ENCODE results near the gene DISP3. TPM values are rescaled to one million over a fixed set of nuclear protein-coding genes. Genes with fewer than 3 reads are reported as not detected.

The DISP3 gene
- polyA plus RNA-seq, 1 donor (not counting 4 experiments of a cell fraction or from before 2014, with no cell fraction given): not detected

DNA sequence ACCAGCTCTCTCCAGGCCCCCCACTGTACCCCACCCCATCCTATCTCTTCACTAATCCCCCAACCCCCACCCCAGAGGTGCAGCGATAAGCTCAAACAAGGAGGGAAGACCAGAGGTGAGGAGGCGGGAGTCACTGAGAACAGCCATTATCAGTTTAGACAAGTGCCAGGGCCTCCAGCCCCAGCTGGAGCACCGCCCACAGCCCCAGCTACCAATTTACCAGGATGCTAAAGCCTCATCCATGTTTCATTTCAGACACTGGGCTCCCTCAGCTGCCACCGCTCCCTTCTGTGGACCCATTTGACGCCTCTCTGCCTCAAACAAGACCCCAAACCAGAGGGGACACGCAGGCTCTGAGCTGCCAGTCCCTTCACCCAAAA lies 80.6 kb downstream of the DISP3 start:
- H3K9ac ChIP-seq (ENCODE audit: control insufficient read depth, extremely low read depth, insufficient read depth, low read length): no peak overlapping the region
- DNase-seq (ENCODE audit: low read depth, low spot score): no peak
- no peak for FAIRE-seq
- no peak overlapping the region for H3K4me3 ChIP-seq (ENCODE audit: control insufficient read depth in 2 of 3, extremely low read depth in 1 of 3, insufficient read depth in 2 of 3, low read depth in 1 of 3, low read length in 3 of 3)
- H3K27ac ChIP-seq (ENCODE audit: control insufficient read depth, insufficient read depth, low read length): no peak overlapping the region
- TF ChIP-seq EZH2 (IDR thresholded peaks at IDR 0.05; ENCODE audit: low read length): no peak
- TF ChIP-seq, protein P1, sequence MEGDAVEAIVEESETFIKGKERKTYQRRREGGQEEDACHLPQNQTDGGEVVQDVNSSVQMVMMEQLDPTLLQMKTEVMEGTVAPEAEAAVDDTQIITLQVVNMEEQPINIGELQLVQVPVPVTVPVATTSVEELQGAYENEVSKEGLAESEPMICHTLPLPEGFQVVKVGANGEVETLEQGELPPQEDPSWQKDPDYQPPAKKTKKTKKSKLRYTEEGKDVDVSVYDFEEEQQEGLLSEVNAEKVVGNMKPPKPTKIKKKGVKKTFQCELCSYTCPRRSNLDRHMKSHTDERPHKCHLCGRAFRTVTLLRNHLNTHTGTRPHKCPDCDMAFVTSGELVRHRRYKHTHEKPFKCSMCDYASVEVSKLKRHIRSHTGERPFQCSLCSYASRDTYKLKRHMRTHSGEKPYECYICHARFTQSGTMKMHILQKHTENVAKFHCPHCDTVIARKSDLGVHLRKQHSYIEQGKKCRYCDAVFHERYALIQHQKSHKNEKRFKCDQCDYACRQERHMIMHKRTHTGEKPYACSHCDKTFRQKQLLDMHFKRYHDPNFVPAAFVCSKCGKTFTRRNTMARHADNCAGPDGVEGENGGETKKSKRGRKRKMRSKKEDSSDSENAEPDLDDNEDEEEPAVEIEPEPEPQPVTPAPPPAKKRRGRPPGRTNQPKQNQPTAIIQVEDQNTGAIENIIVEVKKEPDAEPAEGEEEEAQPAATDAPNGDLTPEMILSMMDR (optimal IDR thresholded peaks at IDR 0.05 in 1 of 3, IDR thresholded peaks at IDR 0.05 in 1 of 3, conservative IDR thresholded peaks at IDR 0.05 in 1 of 3; ENCODE audit: extremely low read depth in 1 of 3, insufficient read depth in 2 of 3, low read length in 3 of 3): no peak
- H3K79me2 ChIP-seq (ENCODE audit: control insufficient read depth, insufficient read depth, low read length): no peaks in the 10 kb centered on the region
- peaks cover 14% of the 10 kb centered on the region for H3K27me3 ChIP-seq (ENCODE audit: control insufficient read depth, extremely low read depth, insufficient read depth, low read length)
- dilution Hi-C loops (cut with MboI; ENCODE audit: extremely low pct_ligation_motif_present, low sequenced_read_pairs): no loop called here
- H2AFZ ChIP-seq (ENCODE audit: control insufficient read depth, low read length): no peak overlapping the region
- H3K9me3 ChIP-seq (ENCODE audit: control insufficient read depth, low read depth, low read length): no peaks in the 10 kb centered on the region
- peaks cover 14% of the 10 kb centered on the region for H3K4me1 ChIP-seq (ENCODE audit: control insufficient read depth, extremely low read depth, insufficient read depth, low read length)
- no peaks in the 10 kb centered on the region for H3K36me3 ChIP-seq (ENCODE audit: control insufficient read depth in 2 of 2, extremely low read depth in 1 of 2, insufficient read depth in 2 of 2, low read length in 2 of 2)
- peak overlapping the region; percentile 7 for H3K4me2 ChIP-seq (ENCODE audit: control insufficient read depth, extremely low read depth, insufficient read depth, low read depth, low read length)
- no peaks in the 10 kb centered on the region for H4K20me1 ChIP-seq (ENCODE audit: control insufficient read depth, extremely low read depth, insufficient read depth, low read length)
- H3K9me1 ChIP-seq (ENCODE audit: control insufficient read depth, extremely low read depth, insufficient read depth, low read length): no peaks in the 10 kb centered on the region

DNA sequence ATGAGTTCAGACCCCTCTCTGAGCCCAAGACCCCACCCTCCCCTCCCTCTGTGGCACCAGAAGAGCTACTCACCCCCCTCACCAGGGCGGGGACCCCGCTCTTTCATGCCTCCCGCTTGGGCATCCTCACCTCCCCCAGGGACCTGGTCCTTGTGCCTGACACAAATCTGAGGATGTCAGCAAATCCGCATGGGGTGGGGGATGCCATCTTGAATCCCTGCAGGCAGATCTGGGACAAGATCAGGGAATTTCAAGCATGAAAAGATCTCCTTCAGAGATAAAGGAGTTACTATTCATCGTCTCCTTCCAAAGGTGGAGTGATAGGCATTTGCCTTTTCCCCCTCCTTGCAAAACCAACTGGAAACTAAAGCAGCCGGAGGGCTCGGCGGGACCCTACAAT lies 81.1 kb downstream of the DISP3 start:
- H3K4me3 ChIP-seq (ENCODE audit: control insufficient read depth in 2 of 3, extremely low read depth in 1 of 3, insufficient read depth in 2 of 3, low read depth in 1 of 3, low read length in 3 of 3): no peak overlapping the region
- no peak for FAIRE-seq
- no peak for DNase-seq (ENCODE audit: low read depth, low spot score)
- H2AFZ ChIP-seq (ENCODE audit: control insufficient read depth, low read length): no peak overlapping the region
- H3K79me2 ChIP-seq (ENCODE audit: control insufficient read depth, insufficient read depth, low read length): no peaks in the 10 kb centered on the region
- H3K27ac ChIP-seq (ENCODE audit: control insufficient read depth, insufficient read depth, low read length): no peak overlapping the region
- dilution Hi-C loops (cut with MboI; ENCODE audit: extremely low pct_ligation_motif_present, low sequenced_read_pairs): no loop called here
- no peak overlapping the region for H3K9ac ChIP-seq (ENCODE audit: control insufficient read depth, extremely low read depth, insufficient read depth, low read length)
- H3K9me1 ChIP-seq (ENCODE audit: control insufficient read depth, extremely low read depth, insufficient read depth, low read length): no peaks in the 10 kb centered on the region
- H4K20me1 ChIP-seq (ENCODE audit: control insufficient read depth, extremely low read depth, insufficient read depth, low read length): no peaks in the 10 kb centered on the region
- peaks cover 15% of the 10 kb centered on the region for H3K27me3 ChIP-seq (ENCODE audit: control insufficient read depth, extremely low read depth, insufficient read depth, low read length)
- H3K36me3 ChIP-seq (ENCODE audit: control insufficient read depth in 2 of 2, extremely low read depth in 1 of 2, insufficient read depth in 2 of 2, low read length in 2 of 2): no peaks in the 10 kb centered on the region
- H3K4me2 ChIP-seq (ENCODE audit: control insufficient read depth, extremely low read depth, insufficient read depth, low read depth, low read length): no peak overlapping the region
- H3K4me1 ChIP-seq (ENCODE audit: control insufficient read depth, extremely low read depth, insufficient read depth, low read length): peaks cover 14% of the 10 kb centered on the region
- no peak for TF ChIP-seq EZH2 (IDR thresholded peaks at IDR 0.05; ENCODE audit: low read length)
- TF ChIP-seq, protein P1 (optimal IDR thresholded peaks at IDR 0.05 in 1 of 3, IDR thresholded peaks at IDR 0.05 in 1 of 3, conservative IDR thresholded peaks at IDR 0.05 in 1 of 3; ENCODE audit: extremely low read depth in 1 of 3, insufficient read depth in 2 of 3, low read length in 3 of 3): no peak
- no peaks in the 10 kb centered on the region for H3K9me3 ChIP-seq (ENCODE audit: control insufficient read depth, low read depth, low read length)
